CMK (cell line): ENCODE measurements around the gene RTL10.
"Not testable (repeated sequence)": the region's sequence is repeated elsewhere in the genome, so short reads cannot be mapped to it uniquely, and the experiment has no call there.

Experiments
- DNase-seq: peaks from one replicate; pipeline ENCODE4 v3.0.0-alpha.2; 2010; ENCODE audit warnings: low read depth

The RTL10 gene

GRCh38 chr22:19888131-19888746 lies 33.6 kb upstream of the RTL10 start:
- DNase-seq = no peak

- no peak for DNase-seq
Observed at GRCh38 chr22:19887256-19887985, 32.7 kb upstream of the RTL10 start.

DNA sequence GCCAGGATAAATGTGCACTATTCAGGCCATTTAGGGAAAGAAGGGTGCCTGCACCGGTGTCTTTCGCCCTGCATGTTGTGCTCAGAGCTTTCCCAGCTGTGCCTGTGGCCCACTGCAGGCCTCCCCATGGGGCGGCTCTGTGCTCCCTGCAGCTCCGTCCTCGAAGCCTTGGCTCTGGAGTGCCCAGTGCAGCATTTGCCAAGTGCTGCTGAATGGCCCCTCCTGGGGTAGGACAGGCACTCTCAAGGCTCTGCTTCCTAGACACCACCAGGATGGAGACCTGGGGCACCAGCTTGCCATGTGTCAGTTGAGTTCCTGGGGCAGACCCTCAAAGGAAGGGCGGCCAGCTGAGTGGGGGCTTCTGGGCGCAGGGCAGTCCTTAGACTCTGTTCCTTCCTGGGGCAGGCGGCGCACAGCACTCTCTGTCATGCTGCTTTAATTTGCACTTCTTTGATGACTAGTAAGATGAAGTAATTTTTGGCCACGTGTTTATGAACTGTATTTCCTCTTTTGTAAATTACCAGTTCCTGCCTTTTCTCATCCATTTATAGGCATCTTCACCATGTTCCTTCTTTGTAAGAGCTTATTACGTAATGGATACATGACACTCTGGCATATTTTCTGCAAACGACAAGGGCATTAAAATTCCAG lies 32.1 kb upstream of the RTL10 start:
- no peak for DNase-seq

DNA sequence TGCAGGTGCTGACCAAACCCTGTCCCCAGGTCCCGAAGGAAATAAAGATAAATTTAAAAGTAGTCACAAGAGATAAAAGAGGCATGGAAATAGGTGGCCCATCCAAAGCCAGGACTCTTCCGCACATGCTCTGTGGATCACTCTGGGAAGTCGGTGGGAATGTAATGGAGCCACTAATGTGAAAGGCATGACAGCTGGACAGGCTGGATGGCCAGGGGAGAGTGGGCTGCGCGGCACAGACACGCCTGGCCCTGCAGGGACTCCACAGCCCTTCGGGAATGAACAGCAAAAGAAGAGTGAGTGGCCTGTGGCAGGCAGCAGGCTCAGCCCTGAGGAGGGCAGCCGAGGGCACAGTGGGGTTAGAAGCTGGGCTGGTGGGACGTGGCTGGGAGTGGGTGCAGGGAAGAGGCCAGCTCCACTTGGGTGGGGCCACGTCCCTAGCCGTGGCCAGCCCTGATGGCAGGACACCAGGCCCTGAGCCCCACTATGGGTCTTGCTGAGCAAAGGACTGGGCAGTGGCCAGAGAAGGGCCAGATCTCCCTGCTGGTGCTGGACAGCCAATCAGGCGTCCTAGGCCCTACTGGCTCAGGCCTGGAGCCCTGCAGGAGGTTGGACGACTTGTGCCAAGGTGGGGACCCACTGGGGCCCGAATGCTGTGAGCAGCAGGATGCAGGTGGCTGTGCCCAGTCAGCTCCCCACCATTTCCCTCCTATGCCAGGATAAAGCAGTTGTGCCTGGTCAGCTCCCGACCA lies 31.3 kb upstream of the RTL10 start:
- no peak for DNase-seq

- DNase-seq = no peak
Observed at GRCh38 chr22:19884954-19885751, 30.5 kb upstream of the RTL10 start.

DNA sequence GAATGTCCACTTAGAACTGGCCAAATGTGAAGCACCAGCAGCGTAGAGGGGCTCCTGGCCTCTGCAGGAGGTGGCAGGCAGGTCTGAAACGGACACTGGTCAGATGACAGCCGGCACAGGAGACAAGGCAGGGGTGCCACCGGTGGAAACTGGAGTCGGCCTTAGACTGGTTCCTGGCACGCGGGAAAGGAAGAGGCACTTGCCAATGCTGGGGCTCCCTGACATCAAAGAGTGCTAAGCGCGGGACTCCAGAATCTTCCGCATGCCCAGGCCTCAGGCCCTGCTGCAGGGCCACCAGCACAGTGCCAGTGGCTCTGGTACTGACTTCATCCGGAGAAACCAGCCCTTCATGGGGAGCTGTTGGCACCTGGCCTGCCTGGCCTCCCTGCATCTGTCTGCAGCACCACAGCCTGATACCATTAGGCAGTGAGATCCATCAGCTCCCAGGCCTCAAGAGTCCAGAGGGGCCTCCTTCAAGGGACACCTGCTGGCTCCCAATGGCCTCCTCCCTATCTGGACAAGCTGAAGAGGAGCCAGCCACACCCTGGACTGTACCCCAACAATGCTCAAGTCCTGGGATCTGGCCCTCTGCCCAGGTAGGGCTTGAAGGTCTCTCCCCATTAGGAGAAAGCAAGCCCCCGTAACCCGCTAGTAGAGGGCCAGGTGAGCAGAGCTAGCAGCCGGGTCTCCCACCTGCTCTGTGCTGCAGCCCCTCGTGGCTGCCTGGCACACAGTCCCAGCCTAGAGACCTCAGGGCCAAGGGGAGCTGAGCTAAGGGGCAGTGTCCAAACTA lies 29.7 kb upstream of the RTL10 start:
- DNase-seq = no peak

GRCh38 chr22:19883446-19883845 lies 28.8 kb upstream of the RTL10 start:
- not testable (repeated sequence) for DNase-seq

- DNase-seq = no peak
Observed at GRCh38 chr22:19882446-19883381, 28.0 kb upstream of the RTL10 start.

GRCh38 chr22:19880786-19881569 lies 26.3 kb upstream of the RTL10 start:
- DNase-seq = no peak

DNA sequence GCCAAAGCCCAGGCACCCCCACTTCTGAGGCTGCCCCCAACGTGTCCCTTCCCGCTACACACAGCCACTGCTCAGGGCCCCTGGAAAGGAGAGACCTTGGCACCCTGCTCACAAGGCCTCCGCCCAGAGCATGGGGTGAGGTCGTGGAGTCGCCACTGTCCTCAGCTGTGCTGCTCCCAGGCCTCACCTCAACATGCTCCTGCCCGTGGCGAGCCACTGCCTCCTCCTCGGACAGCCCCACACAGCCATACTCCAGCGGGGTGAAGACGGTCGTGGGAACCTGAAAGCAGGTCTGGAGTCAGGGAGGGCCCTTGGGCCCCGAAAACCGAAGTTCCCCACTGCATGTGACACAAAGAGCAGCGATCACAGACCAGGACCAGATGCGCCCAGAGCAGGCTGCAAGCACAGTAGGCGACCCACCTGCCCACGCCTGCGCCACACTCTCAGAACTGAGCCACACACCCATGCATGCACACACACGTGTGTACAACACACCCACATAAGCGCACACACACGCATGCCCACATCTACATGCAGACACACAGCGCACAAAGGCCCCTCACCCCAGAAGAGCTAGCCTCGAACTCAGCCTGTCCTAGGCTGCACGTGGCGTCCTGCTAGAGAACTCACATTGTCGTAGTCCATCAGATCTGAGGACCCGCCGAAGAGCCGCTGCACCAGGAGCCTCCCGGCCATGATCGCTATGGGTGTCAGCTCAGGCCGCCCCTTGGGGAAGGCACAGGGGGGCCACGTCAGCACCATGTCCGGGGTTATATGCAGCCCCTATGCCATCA lies 25.5 kb upstream of the RTL10 start:
- DNase-seq = no peak

- no peak for DNase-seq
Observed at GRCh38 chr22:19879643-19879991, 24.9 kb upstream of the RTL10 start.

- DNase-seq = no peak
Observed at GRCh38 chr22:19879246-19879570, 24.5 kb upstream of the RTL10 start.

DNA sequence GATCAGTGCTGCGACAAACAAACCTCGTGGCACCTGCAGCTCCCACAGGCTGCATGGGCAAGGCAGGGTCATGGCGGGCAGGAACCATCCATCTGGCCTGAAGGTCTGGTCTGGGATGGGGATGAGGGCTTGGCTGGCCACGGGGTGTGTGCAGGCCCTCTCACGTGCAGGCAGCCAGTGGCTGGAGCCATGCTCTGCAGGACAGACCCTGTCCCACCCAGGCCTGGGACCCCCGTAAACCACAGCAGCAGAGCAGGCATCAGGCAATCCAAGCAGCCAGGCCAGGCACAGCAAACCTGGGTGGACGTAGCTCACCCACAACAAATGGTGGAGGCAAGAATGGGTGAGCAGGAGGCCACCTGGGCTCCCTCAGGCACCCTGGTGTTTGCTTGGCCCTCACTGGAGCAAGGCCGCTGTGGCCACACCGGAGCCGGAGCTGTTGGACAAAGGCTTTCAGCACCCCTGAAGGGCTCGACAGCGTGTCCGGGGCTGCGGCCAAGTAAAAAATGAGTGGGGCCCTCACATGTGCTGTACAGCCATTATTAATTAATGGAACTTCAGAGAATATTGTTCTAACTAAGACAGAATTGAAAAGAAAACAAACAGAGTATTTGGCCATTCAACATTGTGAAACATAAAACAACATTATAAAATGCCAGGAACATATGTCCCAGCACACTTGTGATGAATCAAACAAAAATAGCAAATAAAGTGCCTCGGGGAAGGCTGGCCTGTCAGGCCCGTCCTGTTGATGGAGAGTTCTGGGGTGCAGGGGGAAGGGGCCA lies 24.0 kb upstream of the RTL10 start:
- DNase-seq = no peak

DNA sequence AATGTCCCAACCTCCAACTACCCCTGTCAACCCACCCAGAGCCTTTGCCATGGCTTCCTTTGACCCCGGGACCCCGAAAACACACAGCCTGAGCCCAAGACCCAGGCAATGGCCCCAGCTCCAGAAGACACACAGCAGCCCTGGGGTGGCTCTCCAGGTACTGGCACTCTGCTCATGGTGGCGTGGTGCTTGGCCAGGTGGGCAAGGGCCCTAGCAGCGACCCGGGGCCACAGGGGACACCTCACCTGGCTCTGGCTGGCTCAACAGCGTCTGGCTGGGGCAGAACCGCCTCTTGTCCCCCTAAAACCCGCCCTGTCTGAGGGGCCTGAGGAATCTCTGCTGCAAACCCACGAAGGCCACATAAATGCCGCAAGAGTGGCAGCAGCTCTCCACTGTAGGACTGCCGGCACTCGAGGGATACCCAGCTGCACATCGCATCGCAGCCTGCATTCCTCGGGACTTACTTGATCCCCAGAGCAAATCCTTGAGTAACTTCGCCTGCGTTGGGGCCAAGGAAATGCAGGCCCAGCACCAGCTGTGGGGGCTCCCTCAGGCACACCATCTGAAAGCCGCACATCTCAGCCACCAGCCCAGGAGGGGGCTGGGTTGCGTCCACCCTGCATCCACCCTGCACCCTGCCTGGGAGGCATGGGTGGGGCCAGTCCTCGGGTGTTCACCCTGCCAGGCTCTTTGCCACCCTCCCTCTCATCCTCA lies 23.1 kb upstream of the RTL10 start:
- DNase-seq = no peak

DNA sequence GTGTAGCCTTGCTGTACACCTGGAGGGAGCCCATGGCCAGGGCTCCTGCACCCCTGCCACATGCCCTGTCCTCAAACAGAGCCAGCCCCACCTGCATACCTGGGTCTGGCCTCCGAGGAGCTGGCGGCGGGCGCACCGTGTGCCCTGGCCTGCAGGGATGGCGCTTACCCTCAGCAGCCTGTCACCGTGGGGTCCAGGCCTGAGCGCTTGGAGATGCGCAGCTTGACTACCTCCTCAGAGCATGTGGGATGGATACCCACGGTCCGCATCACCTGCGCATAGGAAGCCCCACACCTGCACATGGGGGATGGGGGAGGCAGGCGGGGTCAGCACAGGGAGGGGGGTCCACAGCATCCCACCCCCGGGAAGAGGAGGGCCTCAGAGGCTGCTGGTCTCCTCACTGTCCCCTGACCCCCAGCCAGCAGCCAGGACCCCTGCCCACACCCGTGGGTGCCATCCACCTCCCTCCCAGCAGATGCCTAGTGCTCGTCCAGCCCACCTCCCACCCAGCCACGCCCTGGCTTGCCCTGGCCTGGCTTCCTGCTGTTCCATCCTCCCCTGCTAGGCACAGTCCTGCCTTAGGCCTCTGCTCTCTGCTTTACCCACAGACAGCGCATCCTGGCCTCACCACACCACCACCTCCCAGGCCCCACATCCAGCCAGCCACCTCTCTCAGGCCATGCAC lies 22.4 kb upstream of the RTL10 start:
- DNase-seq = no peak

GRCh38 chr22:19876314-19876940 lies 21.8 kb upstream of the RTL10 start:
- no peak for DNase-seq
